HG03039 (cell line): ENCODE measurements around the gene CEP78.
A peak's percentile ranks its signal among the peaks of the same experiment; 100 is the strongest.
"Not testable (repeated sequence)": the region's sequence is repeated elsewhere in the genome, so short reads cannot be mapped to it uniquely, and the experiment has no call there.

Experiments used
- ATAC-seq: cut with Tn5 transposase; IDR thresholded peaks from one replicate; pipeline ENCODE4 v1.9.1; 2021; ENCODE audit warnings: mild to moderate bottlenecking, moderate library complexity; ENCODE audit not compliant: unreplicated experiment

The CEP78 gene

GRCh38 chr9:78280982-78281668 lies 45.2 kb downstream of the CEP78 start:
- ATAC-seq = no peak

- not testable (repeated sequence) for ATAC-seq
Measured at GRCh38 chr9:78284181-78284580, 48.3 kb downstream of the CEP78 start.

DNA sequence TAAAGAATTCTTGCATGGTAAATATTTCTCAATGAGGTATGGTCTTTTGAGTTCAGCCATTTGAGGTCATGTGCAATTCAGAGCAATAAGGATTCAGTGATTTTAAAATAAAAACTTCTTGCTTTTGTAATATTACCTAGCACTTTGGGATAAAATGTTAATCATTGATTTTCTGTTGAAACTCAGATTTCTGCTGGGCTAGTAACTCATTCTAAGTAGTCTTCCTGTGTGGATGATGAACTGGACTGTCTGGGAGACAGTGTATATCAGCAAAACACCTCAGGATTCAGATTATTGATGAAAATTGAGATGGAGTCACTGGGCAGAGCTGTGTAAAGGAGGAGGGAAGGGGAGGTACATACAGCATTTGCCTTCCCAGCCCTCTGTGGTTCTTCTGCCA lies 50.2 kb downstream of the CEP78 start:
- ATAC-seq = no peak

- no peak for ATAC-seq
Measured at GRCh38 chr9:78286946-78287388, 51.1 kb downstream of the CEP78 start.

- no peak for ATAC-seq
Measured at GRCh38 chr9:78288214-78288892, 52.5 kb downstream of the CEP78 start.

DNA sequence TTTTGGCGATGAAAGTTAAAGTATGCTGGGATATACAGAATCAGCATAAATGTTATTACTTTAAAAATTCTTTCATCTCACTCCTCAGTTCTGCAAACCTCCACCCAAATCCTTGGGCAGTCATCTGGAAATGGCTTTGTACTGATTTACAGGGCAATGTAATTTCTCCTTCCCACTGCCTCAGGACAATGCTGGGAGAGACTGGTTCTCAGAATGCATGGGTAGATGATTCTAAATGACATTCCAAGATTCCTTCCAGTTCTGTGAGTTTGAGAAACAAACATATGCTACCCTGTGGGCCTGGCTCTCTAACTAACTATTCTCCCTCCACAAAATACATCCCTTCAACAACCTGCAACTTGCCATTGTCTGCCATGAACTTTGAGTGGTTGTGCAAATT lies 53.6 kb downstream of the CEP78 start:
- no peak for ATAC-seq

GRCh38 chr9:78291240-78291925 lies 55.5 kb downstream of the CEP78 start:
- ATAC-seq = no peak

DNA sequence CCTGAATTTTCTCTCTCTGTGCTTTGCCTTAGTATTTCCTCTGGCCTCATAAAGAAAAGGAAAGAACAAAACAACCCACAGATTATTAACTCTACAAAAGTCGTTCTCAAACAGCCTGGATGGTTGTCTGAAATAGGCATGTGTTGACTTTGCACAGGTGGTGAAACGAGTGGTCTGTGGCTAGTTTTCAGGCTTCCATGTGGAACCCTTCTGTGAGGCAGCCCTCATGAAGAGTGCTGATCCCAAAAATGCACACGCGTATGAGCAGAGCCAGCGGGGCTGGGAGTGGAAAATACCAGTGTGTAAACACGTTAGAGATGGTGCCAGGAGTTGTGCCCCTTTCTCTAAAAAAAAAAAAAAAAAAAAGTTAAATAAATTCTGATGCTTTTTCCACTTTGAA lies 56.2 kb downstream of the CEP78 start:
- no peak for ATAC-seq

DNA sequence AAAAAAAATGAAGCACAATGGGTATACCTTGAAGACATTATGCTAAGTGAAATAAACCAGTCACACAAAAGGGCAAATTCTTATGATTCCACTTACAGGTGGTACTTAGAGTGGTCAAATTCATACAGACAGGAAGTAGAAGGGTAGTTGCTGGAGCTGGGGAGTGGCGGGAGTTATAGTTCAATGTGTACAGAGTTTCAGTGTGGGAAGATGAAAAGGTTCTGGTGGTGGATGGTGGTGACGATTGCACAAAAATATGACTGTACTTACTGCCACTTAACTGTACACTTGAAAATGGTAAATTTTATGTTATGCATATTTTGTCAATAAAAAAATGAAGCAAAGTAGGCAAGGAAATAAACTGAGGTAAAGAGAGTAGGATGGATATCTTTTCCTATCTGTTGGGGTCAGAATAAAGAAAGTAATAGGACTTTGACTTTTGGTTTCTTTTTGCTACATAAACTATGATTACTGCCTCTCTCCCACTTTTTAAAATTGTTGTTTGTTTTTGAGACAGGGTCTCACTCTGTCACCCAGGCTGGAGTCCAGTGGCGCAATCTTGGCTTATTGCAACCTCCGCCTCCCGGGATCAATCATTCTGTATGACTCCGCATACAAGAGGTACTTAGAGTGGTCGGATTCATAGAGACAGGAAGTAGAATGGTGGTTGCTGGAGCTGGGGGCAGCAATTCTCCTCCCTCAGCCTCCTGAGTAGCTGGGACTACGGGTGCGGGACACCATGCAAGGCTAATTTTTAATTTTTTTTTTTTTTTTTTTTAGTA lies 57.0 kb downstream of the CEP78 start:
- ATAC-seq = no peak

- no peak for ATAC-seq
Measured at GRCh38 chr9:78294290-78295176, 58.7 kb downstream of the CEP78 start.

GRCh38 chr9:78295177-78295575 lies 59.3 kb downstream of the CEP78 start:
- no peak for ATAC-seq

GRCh38 chr9:78295731-78296130 lies 59.9 kb downstream of the CEP78 start:
- no peak for ATAC-seq

- ATAC-seq = no peak
Measured at GRCh38 chr9:78296201-78296892, 60.5 kb downstream of the CEP78 start.

GRCh38 chr9:78296893-78297671 lies 61.2 kb downstream of the CEP78 start, which contains the start of gene PSAT1:
PSAT1 (plus strand) TSS chr9:78297125; CDS start chr9:78297211, 86 bp downstream.
- ATAC-seq = peak; percentile 98

GRCh38 chr9:78297672-78297961 lies 61.7 kb downstream of the CEP78 start:
- ATAC-seq = no peak

DNA sequence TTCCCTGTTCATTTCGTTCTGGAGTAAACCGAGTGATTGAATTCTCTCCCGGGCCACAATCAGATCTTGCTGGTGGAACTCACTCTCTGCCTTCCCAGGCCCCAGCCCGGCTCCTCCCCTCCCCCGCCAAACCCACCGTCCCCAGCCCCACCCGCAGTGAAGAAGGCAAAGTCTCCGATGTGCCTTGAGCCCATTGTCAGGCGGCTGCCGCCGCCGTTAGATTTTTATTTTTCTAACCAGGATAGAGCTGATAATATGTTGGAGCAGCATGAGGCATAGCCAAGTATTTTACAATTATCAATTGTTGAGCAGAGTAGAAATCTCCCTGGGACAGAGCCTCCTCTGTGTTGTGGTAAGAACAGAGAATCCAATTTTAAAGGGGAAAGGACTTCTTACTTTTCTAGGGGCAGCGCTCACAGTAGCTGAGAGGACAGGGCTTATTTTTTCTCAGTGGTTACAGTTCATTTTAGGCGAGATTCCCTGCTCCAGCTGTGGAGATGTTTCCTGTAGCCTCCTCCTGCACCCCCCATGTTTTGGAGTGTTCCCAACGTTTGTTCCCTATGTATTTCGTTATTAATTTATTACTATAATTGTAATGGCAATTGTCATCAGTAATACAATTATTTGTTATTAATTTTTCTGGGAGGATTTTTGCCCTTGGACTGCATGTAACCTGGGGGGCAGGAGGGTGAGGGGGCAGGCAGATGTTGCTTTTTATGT lies 62.3 kb downstream of the CEP78 start:
- no peak for ATAC-seq

DNA sequence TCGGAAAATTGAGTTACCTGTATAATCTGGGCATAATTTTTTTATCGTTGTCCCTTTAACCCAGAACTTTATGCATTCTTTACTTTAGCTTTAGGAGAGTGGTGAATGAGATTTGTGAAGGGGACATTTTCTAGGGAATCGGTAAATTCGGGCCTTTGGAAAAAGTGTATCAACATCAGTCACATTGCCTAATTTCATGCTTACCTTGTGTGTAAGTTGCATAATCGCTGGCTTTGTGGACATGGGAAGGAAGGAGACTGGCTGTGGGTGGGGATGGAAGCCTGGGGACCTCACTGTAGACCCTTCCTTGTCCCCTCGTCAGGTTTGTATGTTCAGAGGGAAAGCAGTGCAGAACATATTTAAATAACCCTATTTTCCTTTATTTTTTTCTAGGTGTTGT lies 64.3 kb downstream of the CEP78 start:
- no peak for ATAC-seq

- ATAC-seq = no peak
Measured at GRCh38 chr9:78301466-78301865, 65.6 kb downstream of the CEP78 start.
